H9 (cell line): ENCODE data around the gene LILRA6. TPM values are rescaled to one million over a fixed set of nuclear protein-coding genes. Genes with fewer than 3 reads are reported as not detected.
"Not testable (repeated sequence)": the region's sequence is repeated elsewhere in the genome, so short reads cannot be mapped to it uniquely, and the experiment has no call there.

Experiments used
- DNase-seq: peaks from one replicate; pipeline ENCODE4 v3.0.0-alpha.2; 2017
- H2AFZ ChIP-seq: one replicate; pipeline ENCODE4 v1.6.1; 2013; ENCODE audit warnings: mild to moderate bottlenecking, low read length, control low read depth, moderate library complexity
- H2AK5ac ChIP-seq: 2 replicates; pipeline ENCODE4 v1.6.1; 2013; ENCODE audit warnings: low read length, control low read depth, mixed read lengths; ENCODE audit not compliant: insufficient read length
- H2BK120ac ChIP-seq: one replicate; pipeline ENCODE4 v1.6.1; 2013; ENCODE audit warnings: low read depth, mild to moderate bottlenecking, low read length, control low read depth, inconsistent platforms; ENCODE audit not compliant: poor library complexity, severe bottlenecking
- H2BK12ac ChIP-seq: 2 replicates; pipeline ENCODE4 v1.6.1; 2013; ENCODE audit warnings: low read length, control low read depth, mixed read lengths, low read depth; ENCODE audit not compliant: insufficient read length
- H2BK15ac ChIP-seq: 2 replicates; pipeline ENCODE4 v1.6.1; 2013; ENCODE audit warnings: low read depth, low read length, control low read depth
- H2BK20ac ChIP-seq: one replicate; pipeline ENCODE4 v1.6.1; 2013; ENCODE audit warnings: low read depth, mild to moderate bottlenecking, low read length, control low read depth, inconsistent platforms; ENCODE audit not compliant: poor library complexity, severe bottlenecking
- H2BK5ac ChIP-seq: 2 replicates; pipeline ENCODE4 v1.6.1; 2013; ENCODE audit warnings: low read length, control low read depth, mixed read lengths; ENCODE audit not compliant: insufficient read length
- H3K14ac ChIP-seq: 2 replicates; pipeline ENCODE4 v1.6.1; 2013; ENCODE audit warnings: low read length, control low read depth; ENCODE audit not compliant: insufficient read depth
- H3K18ac ChIP-seq: 2 replicates; pipeline ENCODE4 v1.6.1; 2013; ENCODE audit warnings: low read depth, mild to moderate bottlenecking, mixed read lengths, low read length, control low read depth; ENCODE audit not compliant: insufficient read length
- H3K23ac ChIP-seq: 2 replicates; pipeline ENCODE4 v1.6.1; 2013; ENCODE audit warnings: low read length, control low read depth, mixed read lengths, low read depth; ENCODE audit not compliant: insufficient read length
- H3K23me2 ChIP-seq: 2 replicates; pipeline ENCODE4 v1.6.1; 2013; ENCODE audit warnings: low read depth, mild to moderate bottlenecking, mixed read lengths, low read length, control low read depth; ENCODE audit not compliant: insufficient read length, poor library complexity, severe bottlenecking
- H3K27ac ChIP-seq: 2 replicates; pipeline ENCODE4 v1.5.1; 2013; ENCODE audit warnings: low read length, control low read depth, mixed read lengths, low read depth; ENCODE audit not compliant: insufficient read length
- H3K27me3 ChIP-seq: 2 replicates; pipeline ENCODE4 v1.6.1; 2013; ENCODE audit warnings: low read length, control low read depth, inconsistent platforms; ENCODE audit not compliant: insufficient read depth
- H3K4ac ChIP-seq: 2 replicates; pipeline ENCODE4 v1.6.1; 2013; ENCODE audit warnings: low read depth, mild to moderate bottlenecking, control low read depth, inconsistent platforms, low read length, moderate library complexity
- H3K4me1 ChIP-seq: 2 replicates; pipeline ENCODE4 v1.6.1; 2013; ENCODE audit warnings: low read length, control low read depth, inconsistent platforms; ENCODE audit not compliant: insufficient read depth
- H3K4me2 ChIP-seq: 2 replicates; pipeline ENCODE4 v1.6.1; 2013; ENCODE audit warnings: low read length, control low read depth, mixed read lengths; ENCODE audit not compliant: insufficient read length, insufficient read depth
- H3K56ac ChIP-seq: 2 replicates; pipeline ENCODE4 v1.6.1; 2013; ENCODE audit warnings: low read depth, mild to moderate bottlenecking, mixed read lengths, low read length, control low read depth; ENCODE audit not compliant: insufficient read length
- H3K79me1 ChIP-seq: 2 replicates; pipeline ENCODE4 v1.6.1; 2013; ENCODE audit warnings: low read depth, mild to moderate bottlenecking, moderate library complexity, low read length, control low read depth, inconsistent platforms; ENCODE audit not compliant: insufficient read depth, poor library complexity, severe bottlenecking
- H3K79me2 ChIP-seq: 2 replicates; pipeline ENCODE4 v1.6.1; 2013; ENCODE audit warnings: low read length, control low read depth, inconsistent platforms; ENCODE audit not compliant: insufficient read depth
- H3K9ac ChIP-seq: 2 replicates; pipeline ENCODE4 v1.6.1; 2013; ENCODE audit warnings: low read length, control low read depth, mixed read lengths; ENCODE audit not compliant: insufficient read length; ENCODE audit errors: extremely low read depth
- H3K9me3 ChIP-seq: one replicate; pipeline ENCODE4 v1.6.1; 2013; ENCODE audit warnings: low read depth, low read length, inconsistent platforms; ENCODE audit not compliant: control insufficient read depth
- H3T11ph ChIP-seq: one replicate; pipeline ENCODE4 v1.6.1; 2013; ENCODE audit warnings: mild to moderate bottlenecking, low read length, control low read depth, inconsistent platforms
- H4K20me1 ChIP-seq: one replicate; pipeline ENCODE4 v1.6.1; 2013; ENCODE audit not compliant: control insufficient read depth, insufficient read length, insufficient read depth
- H4K5ac ChIP-seq: 2 replicates; pipeline ENCODE4 v1.6.1; 2013; ENCODE audit warnings: low read depth, mild to moderate bottlenecking, mixed read lengths, low read length, control low read depth; ENCODE audit not compliant: insufficient read length
- H4K8ac ChIP-seq: replicated peaks from 2 replicates; pipeline ENCODE4 v1.6.1; 2013; ENCODE audit warnings: low read length, control low read depth, mixed read lengths, low read depth; ENCODE audit not compliant: insufficient read length
- H4K91ac ChIP-seq: 2 replicates; pipeline ENCODE4 v1.6.1; 2013; ENCODE audit warnings: low read depth, mild to moderate bottlenecking, moderate library complexity, mixed read lengths, low read length, control low read depth; ENCODE audit not compliant: insufficient read length
- H3K27ac Mint-ChIP-seq, 3 experiments: 2 replicates in 2 of 3; 3 replicates in 1 of 3; pipeline ENCODE4 v1.8.0; 2020 to 2021; ENCODE audit warnings: mixed read lengths in 3 of 3, mild to moderate bottlenecking in 1 of 3, moderate library complexity in 1 of 3
- H3K27me3 Mint-ChIP-seq: 2 replicates; pipeline ENCODE4 v1.8.0; 2021; ENCODE audit warnings: low read depth, mild to moderate bottlenecking, moderate library complexity, mixed read lengths
- H3K36me3 Mint-ChIP-seq, 3 experiments: 2 replicates in 2 of 3; 3 replicates in 1 of 3; pipeline ENCODE4 v1.8.0; 2020 to 2021; ENCODE audit warnings: low read depth in 3 of 3, mixed read lengths in 3 of 3; ENCODE audit not compliant: insufficient read depth in 1 of 3
- H3K4me1 Mint-ChIP-seq, 2 experiments: 2 replicates each; pipeline ENCODE4 v1.8.0; 2020; ENCODE audit warnings: mixed read lengths in 2 of 2
- H3K4me3 Mint-ChIP-seq, 2 experiments: 2 replicates in 1 of 2; 3 replicates in 1 of 2; pipeline ENCODE4 v1.8.0; 2020 to 2021; ENCODE audit warnings: mild to moderate bottlenecking in 2 of 2, mixed read lengths in 2 of 2, moderate library complexity in 1 of 2
- H3K9me3 Mint-ChIP-seq, 2 experiments: 2 replicates in 1 of 2; 3 replicates in 1 of 2; pipeline ENCODE4 v1.8.0; 2020; ENCODE audit warnings: mild to moderate bottlenecking in 2 of 2, mixed read lengths in 2 of 2, moderate library complexity in 1 of 2
- WGBS: extraction: QIAGEN DNeasy Blood & Tissue Kit; methylation state at CpG from one replicate; pipeline ENCODE4 v1.1.7; 2013; ENCODE audit warnings: missing lambda C conversion rate, low lambda C conversion rate, mixed read lengths; ENCODE audit not compliant: insufficient read length; ENCODE audit errors: extremely low coverage; 5-methylcytosine and 5-hydroxymethylcytosine counted together
- total RNA-seq: library from RNA; stranded (reverse); gene quantifications from 2 replicates; pipeline ENCODE4 v1.2.1, GENCODE V29; 2021

Gene LILRA6
- total RNA-seq, 1 experiment from 2014 or later = not detected

DNA sequence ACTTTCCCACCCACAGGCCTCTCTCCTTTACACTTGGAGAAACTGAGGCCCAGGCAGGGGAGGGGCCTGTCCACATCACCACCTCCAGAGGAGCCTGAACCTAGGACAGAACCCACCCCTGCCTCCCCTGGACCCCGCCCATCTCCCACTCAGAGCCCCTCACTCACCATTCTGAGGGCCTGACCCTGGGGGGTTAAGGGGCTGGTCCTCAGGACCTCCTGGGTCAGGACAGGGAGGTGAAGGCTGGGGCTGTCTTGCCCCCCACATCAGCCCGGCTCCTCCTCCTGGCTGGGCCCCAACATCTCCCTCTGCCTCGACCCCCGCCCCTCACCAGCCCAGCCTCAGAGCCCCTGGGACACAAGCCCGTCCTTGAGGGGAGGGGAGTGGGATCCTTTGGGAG lies 22.9 kb downstream of the LILRA6 start:
- H2BK20ac ChIP-seq, H3K4me2 ChIP-seq, H3K9ac ChIP-seq, H4K5ac ChIP-seq, H3K79me2 ChIP-seq, H3K23me2 ChIP-seq, H2AK5ac ChIP-seq, H2BK5ac ChIP-seq, H2BK12ac ChIP-seq, H3K9me3 ChIP-seq, H3T11ph ChIP-seq, H4K20me1 ChIP-seq, H4K8ac ChIP-seq, H3K4me3 Mint-ChIP-seq, H2BK120ac ChIP-seq, H3K14ac ChIP-seq, H3K4ac ChIP-seq, H3K27ac ChIP-seq, H3K56ac ChIP-seq, H3K27ac Mint-ChIP-seq, H3K4me1 ChIP-seq, H3K27me3 ChIP-seq, DNase-seq, H3K18ac ChIP-seq, H2BK15ac ChIP-seq, H3K23ac ChIP-seq, H2AFZ ChIP-seq, H4K91ac ChIP-seq, H3K79me1 ChIP-seq, H3K9me3 Mint-ChIP-seq: not testable (repeated sequence)
- H3K36me3 Mint-ChIP-seq = peaks cover 9 to 14% (median 10%) of the 10 kb centered on the region in 3 experiments
- peaks cover 21% of the 10 kb centered on the region for H3K27me3 Mint-ChIP-seq
- no CpG with 5 or more reads among the region's 5 CpGs for WGBS
- H3K4me1 Mint-ChIP-seq = peaks cover 11 to 15% of the 10 kb centered on the region in 2 experiments
